HG02678 (cell line): Measurements from ENCODE around the gene HMMR.
"Not testable (repeated sequence)": the region's sequence is repeated elsewhere in the genome, so short reads cannot be mapped to it uniquely, and the experiment has no call there.

Experiments used
- ATAC-seq: cut with Tn5 transposase; IDR thresholded peaks from one replicate; pipeline ENCODE4 v1.9.1; 2021; ENCODE audit warnings: mild to moderate bottlenecking, moderate library complexity; ENCODE audit not compliant: unreplicated experiment

HMMR gene

GRCh38 chr5:163460562-163461171, at the start of gene HMMR:
Gene HMMR (plus strand): TSS chr5:163460632. CDS start chr5:163460693, 61 bp downstream.
- no peak for ATAC-seq

- not testable (repeated sequence) for ATAC-seq
These were observed 44.8 kb upstream of the HMMR start for GRCh38 chr5:163415673-163416072.

- no peak for ATAC-seq
These were observed 35.6 kb upstream of the HMMR start for GRCh38 chr5:163424836-163425235.

GRCh38 chr5:163426128-163426527, 34.3 kb upstream of the HMMR start:
- ATAC-seq: not testable (repeated sequence)

- ATAC-seq: no peak
These were observed 27.9 kb upstream of the HMMR start for GRCh38 chr5:163432544-163432943.

GRCh38 chr5:163433271-163433670, 27.2 kb upstream of the HMMR start:
- ATAC-seq: no peak

GRCh38 chr5:163434401-163434866, 26.0 kb upstream of the HMMR start:
- no peak for ATAC-seq

- ATAC-seq: no peak
These were observed 23.9 kb upstream of the HMMR start for GRCh38 chr5:163436515-163436914.

GRCh38 chr5:163437011-163437308, 23.5 kb upstream of the HMMR start:
- no peak for ATAC-seq

- ATAC-seq: peak; percentile 93
These were observed 22.9 kb upstream of the HMMR start, which contains the start of gene CCNG1 for GRCh38 chr5:163437309-163438182. Gene CCNG1 (plus strand): TSS chr5:163437595. CDS start chr5:163439257, 1,662 bp downstream.

- ATAC-seq: peak; percentile 24
These were observed 21.4 kb upstream of the HMMR start for GRCh38 chr5:163439092-163439425.

- no peak for ATAC-seq
These were observed 19.5 kb upstream of the HMMR start for GRCh38 chr5:163440954-163441353.

GRCh38 chr5:163444526-163444925, 15.9 kb upstream of the HMMR start:
- no peak for ATAC-seq

- ATAC-seq: no peak
These were observed 15.1 kb upstream of the HMMR start for GRCh38 chr5:163445345-163445744.

- no peak for ATAC-seq
These were observed 13.2 kb upstream of the HMMR start for GRCh38 chr5:163447191-163447590.

GRCh38 chr5:163447875-163448274, 12.6 kb upstream of the HMMR start:
- ATAC-seq: no peak

- ATAC-seq: no peak
These were observed 11.9 kb upstream of the HMMR start for GRCh38 chr5:163448491-163448890.

- ATAC-seq: no peak
These were observed 8.9 kb upstream of the HMMR start for GRCh38 chr5:163451489-163451888.

- ATAC-seq: no peak
These were observed 6.7 kb upstream of the HMMR start for GRCh38 chr5:163453705-163454104.

GRCh38 chr5:163455406-163455805, 5.0 kb upstream of the HMMR start:
- ATAC-seq: not testable (repeated sequence)

- no peak for ATAC-seq
These were observed 4.3 kb upstream of the HMMR start for GRCh38 chr5:163456029-163456589.

GRCh38 chr5:163456840-163457239, 3.6 kb upstream of the HMMR start:
- no peak for ATAC-seq
